Colonic mucosa (tissue), 2 donors: ENCODE results near the gene ZNF791. TPM values are rescaled to one million over a fixed set of nuclear protein-coding genes. Genes with fewer than 3 reads are reported as not detected.

Source experiments
- total RNA-seq, 2 donors: library from RNA; stranded (reverse); fragmentation: NEBNext Ultra II Directional in 1 of 2; extraction: Animal tissue kit (Norgen Biotek cat#: 25700) in 1 of 2; gene quantifications; one replicate each; pipeline ENCODE4 v1.2.1, GENCODE V29; 2021
- donor health status: DM: no; HTN: no; CAD: no.
- donor health status: DM: no; HTN: no; CAD: no.

ZNF791 gene
- total RNA-seq, 2 donors from 2014 or later: 17.9 to 20.5 TPM

Other genes starting within 250 kb of the ZNF791 start
- gene ZNF442, start 245.2 kb upstream of the ZNF791 start, total RNA-seq: 1 to 10 TPM; 1.6 to 3.2 TPM
- gene ZNF799, start 209.6 kb upstream of the ZNF791 start, total RNA-seq: 1 to 10 TPM; 7.3 to 7.6 TPM
- gene ZNF443, start 169.9 kb upstream of the ZNF791 start, total RNA-seq: 1 to 10 TPM; 7.4 to 7.6 TPM
- 1 to 10 TPM; 1.3 to 2.0 TPM for gene ZNF709, start 126.1 kb upstream of the ZNF791 start, total RNA-seq
- 10 to 100 TPM; 14.8 to 17.4 TPM for gene ZNF564, start 59.4 kb upstream of the ZNF791 start, total RNA-seq
- 1 to 10 TPM; 6.2 to 7.5 TPM for gene ZNF490, start 107 bp upstream of the ZNF791 start, total RNA-seq
- 10 to 100 TPM; 51.7 to 67.4 TPM for gene MAN2B1, start 55.8 kb downstream of the ZNF791 start, total RNA-seq
- 10 to 100 TPM in 1 of 2 donors, 1 to 10 TPM in 1; 7.3 to 17.9 TPM for gene WDR83, start 55.9 kb downstream of the ZNF791 start, total RNA-seq
- gene DHPS, start 71.0 kb downstream of the ZNF791 start, total RNA-seq: 10 to 100 TPM; 66.2 to 87.5 TPM
- not detected for gene GNG14, start 77.1 kb downstream of the ZNF791 start, total RNA-seq
- 10 to 100 TPM in 1 of 2 donors, 1 to 10 TPM in 1; 6.5 to 10.3 TPM for gene FBXW9, start 85.7 kb downstream of the ZNF791 start, total RNA-seq
- 10 to 100 TPM; 46.7 to 65.5 TPM for gene TNPO2, start 113.0 kb downstream of the ZNF791 start, total RNA-seq
- 100 to 1,000 TPM; 130 to 217 TPM for gene TRIR, start 123.8 kb downstream of the ZNF791 start, total RNA-seq
- gene GET3, start 126.6 kb downstream of the ZNF791 start, total RNA-seq: 10 to 100 TPM; 53.6 to 77.2 TPM
- gene BEST2, start 140.9 kb downstream of the ZNF791 start, total RNA-seq: 10 to 100 TPM; 12.1 to 22.6 TPM
- gene HOOK2, start 164.6 kb downstream of the ZNF791 start, total RNA-seq: 10 to 100 TPM; 54.8 to 72.0 TPM
- 100 to 1,000 TPM; 113 to 173 TPM for gene JUNB, start 180.6 kb downstream of the ZNF791 start, total RNA-seq
- gene PRDX2, start 190.9 kb downstream of the ZNF791 start, total RNA-seq: 100 to 1,000 TPM; 347 to 417 TPM
- gene THSD8, start 191.1 kb downstream of the ZNF791 start, total RNA-seq: 10 to 100 TPM in 1 of 2 donors, 1 to 10 TPM in 1; 6.5 to 18.5 TPM
- 10 to 100 TPM in 1 of 2 donors, 1 to 10 TPM in 1; 8.8 to 44.8 TPM for gene RNASEH2A, start 195.7 kb downstream of the ZNF791 start, total RNA-seq
- under 1 TPM in 1 of 2 donors, not detected in 1; 0.35 TPM for gene RTBDN, start 223.7 kb downstream of the ZNF791 start, total RNA-seq
- 1 to 10 TPM in 1 of 2 donors, under 1 TPM in 1; 0.42 to 1.4 TPM for gene MAST1, start 227.6 kb downstream of the ZNF791 start, total RNA-seq